Measurements from ENCODE around the gene ZNF283. TPM values are rescaled to one million over a fixed set of nuclear protein-coding genes. Genes with fewer than 3 reads are reported as not detected.

The ZNF283 gene
- polyA plus RNA-seq (2013, experiment 1 of 2): 4.4 TPM
- polyA plus RNA-seq (2013, experiment 2 of 2): 5.6 TPM

- H3K4me3 ChIP-seq (ENCODE audit: extremely low read depth, insufficient read depth, low read length, poor library complexity, severe bottlenecking): peak within 1 kb of the TSS; percentile 74
- WGBS, 2 experiments (ENCODE audit: insufficient coverage in 2 of 2): 28 to 30% methylated on average over 37 to 44 of the region's 46 CpGs
- peaks cover 36% of the 10 kb centered on the region for H3K36me3 ChIP-seq (ENCODE audit: control insufficient read depth, insufficient read depth, low read length)
- H3K4me1 ChIP-seq (ENCODE audit: control insufficient read depth, insufficient read depth, low read length, poor library complexity, severe bottlenecking): no peaks in the 10 kb centered on the region
- no peaks in the 10 kb centered on the region for H3K9me3 ChIP-seq (ENCODE audit: control insufficient read depth, low read length)
- H3K27ac ChIP-seq (ENCODE audit: low read depth, low read length, severe bottlenecking): no peak within 1 kb of the TSS
These were observed at the start of gene ZNF283 for GRCh38 chr19:43826787-43827754. TSS of gene ZNF283 (plus strand) at chr19:43827321. CDS start at chr19:43833505, 6,184 bp downstream.

DNA sequence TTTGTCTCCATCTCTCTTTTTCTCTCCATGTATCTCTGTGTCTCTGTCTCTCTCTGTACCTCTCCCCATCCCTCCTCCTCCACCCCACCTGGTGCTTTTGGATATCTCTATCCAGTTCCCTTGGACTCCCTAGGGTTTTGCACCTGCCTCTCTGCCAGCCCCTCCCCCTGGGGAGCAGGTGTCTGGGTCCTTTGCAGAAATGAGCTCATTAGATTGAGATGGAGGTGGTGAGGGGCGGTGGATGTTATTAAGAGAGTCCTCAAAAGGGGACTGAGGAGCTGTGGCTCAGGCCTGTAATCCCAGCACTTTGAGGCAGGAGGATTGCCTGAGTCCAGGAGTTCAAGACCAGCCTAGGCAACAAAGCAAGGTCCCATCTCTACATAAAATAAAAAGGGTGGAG, 48.5 kb upstream of the ZNF283 start:
- no peaks in the 10 kb centered on the region for H3K9me3 ChIP-seq (ENCODE audit: control insufficient read depth, low read length)
- WGBS, 2 experiments (ENCODE audit: insufficient coverage in 2 of 2): 83 to 100% methylated on average over 1 of the region's 1 CpG

GRCh38 chr19:43779147-43779819, 47.8 kb upstream of the ZNF283 start:
- Histone ChIP-seq H3K9me3 (ENCODE audit: control insufficient read depth, low read length) (no peaks in the 10 kb centered on the region), H3K4me1 (ENCODE audit: control insufficient read depth, insufficient read depth, low read length, poor library complexity, severe bottlenecking) (peaks cover 49% of the 10 kb centered on the region), H3K4me3 (ENCODE audit: extremely low read depth, insufficient read depth, low read length, poor library complexity, severe bottlenecking) (no peak overlapping the region), H3K27ac (ENCODE audit: low read depth, low read length, severe bottlenecking) (no peak overlapping the region), H3K36me3 (ENCODE audit: control insufficient read depth, insufficient read depth, low read length) (no peaks in the 10 kb centered on the region)
- 79 to 89% methylated on average over 12 to 13 of the region's 16 CpGs for WGBS, 2 experiments (ENCODE audit: insufficient coverage in 2 of 2)

More for the DNA sequence above, 48.5 kb upstream of the ZNF283 start:
- Histone ChIP-seq H3K4me3 (ENCODE audit: extremely low read depth, insufficient read depth, low read length, poor library complexity, severe bottlenecking) (no peak overlapping the region), H3K4me1 (ENCODE audit: control insufficient read depth, insufficient read depth, low read length, poor library complexity, severe bottlenecking) (peaks cover 49% of the 10 kb centered on the region), H3K36me3 (ENCODE audit: control insufficient read depth, insufficient read depth, low read length) (no peaks in the 10 kb centered on the region), H3K27ac (ENCODE audit: low read depth, low read length, severe bottlenecking) (no peak overlapping the region)

- Histone ChIP-seq H3K9me3 (ENCODE audit: control insufficient read depth, low read length) (no peaks in the 10 kb centered on the region), H3K36me3 (ENCODE audit: control insufficient read depth, insufficient read depth, low read length) (no peaks in the 10 kb centered on the region), H3K4me3 (ENCODE audit: extremely low read depth, insufficient read depth, low read length, poor library complexity, severe bottlenecking) (no peak overlapping the region), H3K4me1 (ENCODE audit: control insufficient read depth, insufficient read depth, low read length, poor library complexity, severe bottlenecking) (peaks cover 50% of the 10 kb centered on the region), H3K27ac (ENCODE audit: low read depth, low read length, severe bottlenecking) (no peak overlapping the region)
- 56 to 82% methylated on average over 1 to 2 of the region's 3 CpGs for WGBS, 2 experiments (ENCODE audit: insufficient coverage in 2 of 2)
These were observed 47.3 kb upstream of the ZNF283 start for GRCh38 chr19:43779820-43780219.

DNA sequence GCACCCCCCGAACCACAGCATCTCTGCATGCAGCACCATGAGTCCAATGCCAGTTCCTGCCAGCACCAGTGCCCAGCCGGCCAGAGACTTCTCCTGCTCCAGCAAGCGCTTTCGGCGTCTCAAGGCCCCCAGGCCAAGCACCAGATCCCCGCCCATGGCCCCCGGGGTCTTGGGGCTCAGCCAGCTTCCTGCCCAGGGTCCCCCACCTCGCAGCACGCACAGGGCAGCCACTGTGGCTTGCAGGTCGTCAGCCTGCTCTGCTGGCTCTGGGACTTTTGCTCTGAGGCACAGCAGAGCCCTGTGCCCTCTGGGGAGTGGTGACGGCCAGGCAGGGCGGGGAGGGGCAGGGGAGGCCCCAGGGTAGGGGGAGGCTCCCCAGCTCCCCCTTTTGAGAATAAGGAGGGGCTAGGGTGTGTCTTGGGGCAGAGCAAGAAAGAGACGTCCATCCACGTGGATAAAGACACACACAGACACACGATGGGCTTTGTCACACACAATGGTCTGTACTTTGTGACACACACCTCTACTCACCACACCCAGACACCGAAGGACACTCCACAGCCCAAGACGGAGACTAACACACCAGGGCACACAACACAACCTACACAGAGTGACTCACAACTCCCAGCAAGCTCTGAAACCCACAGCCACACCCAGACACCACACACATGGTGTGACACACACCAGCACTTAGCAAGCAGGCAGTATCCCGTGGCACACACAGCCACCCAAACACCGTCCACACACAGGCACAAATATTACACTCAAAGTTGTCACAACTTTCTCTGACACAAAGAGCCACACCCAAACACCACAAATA, 46.2 kb upstream of the ZNF283 start, which contains the start of gene KCNN4:
Gene KCNN4 (minus strand): TSS at position 268 of the 820 bp plus-strand sequence. CDS start 112 bp downstream, at position 156.
- no peaks in the 10 kb centered on the region for H3K36me3 ChIP-seq (ENCODE audit: control insufficient read depth, insufficient read depth, low read length)
- no peaks in the 10 kb centered on the region for H3K9me3 ChIP-seq (ENCODE audit: control insufficient read depth, low read length)
- 63 to 73% methylated on average over 17 of the region's 19 CpGs for WGBS, 2 experiments (ENCODE audit: insufficient coverage in 2 of 2)
- no peak within 1 kb of the TSS for H3K27ac ChIP-seq (ENCODE audit: low read depth, low read length, severe bottlenecking)
- H3K4me1 ChIP-seq (ENCODE audit: control insufficient read depth, insufficient read depth, low read length, poor library complexity, severe bottlenecking): peaks cover 51% of the 10 kb centered on the region
- no peak within 1 kb of the TSS for H3K4me3 ChIP-seq (ENCODE audit: extremely low read depth, insufficient read depth, low read length, poor library complexity, severe bottlenecking)

DNA sequence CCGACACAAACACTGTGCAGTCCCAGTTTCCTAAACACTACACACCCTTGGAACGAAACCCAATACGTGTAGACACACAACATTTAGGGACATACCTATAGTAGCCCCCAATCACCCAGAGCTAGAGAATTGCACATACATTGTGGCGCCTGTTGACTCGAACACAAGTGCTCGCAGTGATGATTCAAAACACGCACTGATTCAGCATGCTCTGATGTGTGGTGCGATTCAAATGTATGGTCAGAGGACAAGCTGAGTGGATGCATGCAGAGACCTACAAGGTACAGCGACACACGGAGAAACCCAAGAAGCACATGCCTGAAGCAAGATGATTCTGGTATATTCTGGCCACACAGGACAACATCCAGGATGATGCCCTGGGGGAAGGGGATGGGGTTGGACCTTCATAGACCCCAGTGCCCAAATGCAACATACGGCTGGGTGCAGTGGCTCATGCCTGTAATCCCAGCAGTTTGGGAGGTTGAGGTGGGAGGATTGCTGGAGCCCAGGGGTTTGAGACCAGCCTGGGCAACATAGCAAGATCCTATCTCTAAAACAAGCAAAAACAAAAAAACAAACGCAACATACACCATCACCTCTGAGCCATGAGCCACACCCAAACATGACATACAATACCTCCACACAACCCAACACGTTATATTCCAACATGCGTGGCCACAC, 45.4 kb upstream of the ZNF283 start:
- H3K4me1 ChIP-seq (ENCODE audit: control insufficient read depth, insufficient read depth, low read length, poor library complexity, severe bottlenecking): peaks cover 49% of the 10 kb centered on the region
- H3K9me3 ChIP-seq (ENCODE audit: control insufficient read depth, low read length): no peaks in the 10 kb centered on the region
- no peak overlapping the region for H3K4me3 ChIP-seq (ENCODE audit: extremely low read depth, insufficient read depth, low read length, poor library complexity, severe bottlenecking)
- no peak overlapping the region for H3K27ac ChIP-seq (ENCODE audit: low read depth, low read length, severe bottlenecking)
- WGBS, 2 experiments (ENCODE audit: insufficient coverage in 2 of 2): 91 to 93% methylated on average over 11 to 14 of the region's 14 CpGs
- H3K36me3 ChIP-seq (ENCODE audit: control insufficient read depth, insufficient read depth, low read length): no peaks in the 10 kb centered on the region

- Histone ChIP-seq H3K27ac (ENCODE audit: low read depth, low read length, severe bottlenecking) (no peak overlapping the region), H3K4me3 (ENCODE audit: extremely low read depth, insufficient read depth, low read length, poor library complexity, severe bottlenecking) (no peak overlapping the region), H3K36me3 (ENCODE audit: control insufficient read depth, insufficient read depth, low read length) (no peaks in the 10 kb centered on the region), H3K9me3 (ENCODE audit: control insufficient read depth, low read length) (no peaks in the 10 kb centered on the region), H3K4me1 (ENCODE audit: control insufficient read depth, insufficient read depth, low read length, poor library complexity, severe bottlenecking) (peaks cover 45% of the 10 kb centered on the region)
- 73 to 76% methylated on average over 4 to 5 of the region's 8 CpGs for WGBS, 2 experiments (ENCODE audit: insufficient coverage in 2 of 2)
These were observed 44.8 kb upstream of the ZNF283 start for GRCh38 chr19:43782311-43782660.

DNA sequence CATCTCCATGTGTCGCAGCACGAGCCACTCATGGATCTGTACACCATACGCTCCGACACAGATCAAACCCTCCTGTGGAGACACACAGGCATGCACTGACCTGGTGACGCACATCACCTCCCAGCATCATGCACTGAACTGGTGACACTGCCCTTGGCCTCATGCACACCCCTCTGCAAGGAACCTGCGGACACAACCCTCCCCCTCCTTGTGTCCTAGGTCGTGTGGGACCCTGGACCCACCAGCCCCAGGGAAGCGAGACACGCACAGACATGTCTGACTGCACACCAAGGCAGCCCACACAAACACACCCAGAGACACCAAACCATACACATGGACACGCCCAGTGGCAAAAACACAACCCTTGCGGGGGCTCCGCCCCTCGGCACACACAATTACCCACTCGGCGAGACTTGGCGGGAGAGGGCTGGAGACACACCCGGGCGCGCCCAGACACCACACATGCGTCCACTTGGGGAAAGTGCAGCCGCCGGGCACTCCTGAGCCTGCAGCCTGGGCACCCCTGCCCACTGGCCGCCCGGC, 44.4 kb upstream of the ZNF283 start:
- Histone ChIP-seq H3K4me1 (ENCODE audit: control insufficient read depth, insufficient read depth, low read length, poor library complexity, severe bottlenecking) (peaks cover 41% of the 10 kb centered on the region), H3K9me3 (ENCODE audit: control insufficient read depth, low read length) (no peaks in the 10 kb centered on the region), H3K27ac (ENCODE audit: low read depth, low read length, severe bottlenecking) (no peak overlapping the region), H3K36me3 (ENCODE audit: control insufficient read depth, insufficient read depth, low read length) (no peaks in the 10 kb centered on the region), H3K4me3 (ENCODE audit: extremely low read depth, insufficient read depth, low read length, poor library complexity, severe bottlenecking) (no peak overlapping the region)
- WGBS, 2 experiments (ENCODE audit: insufficient coverage in 2 of 2): 89 to 91% methylated on average over 17 to 20 of the region's 24 CpGs

DNA sequence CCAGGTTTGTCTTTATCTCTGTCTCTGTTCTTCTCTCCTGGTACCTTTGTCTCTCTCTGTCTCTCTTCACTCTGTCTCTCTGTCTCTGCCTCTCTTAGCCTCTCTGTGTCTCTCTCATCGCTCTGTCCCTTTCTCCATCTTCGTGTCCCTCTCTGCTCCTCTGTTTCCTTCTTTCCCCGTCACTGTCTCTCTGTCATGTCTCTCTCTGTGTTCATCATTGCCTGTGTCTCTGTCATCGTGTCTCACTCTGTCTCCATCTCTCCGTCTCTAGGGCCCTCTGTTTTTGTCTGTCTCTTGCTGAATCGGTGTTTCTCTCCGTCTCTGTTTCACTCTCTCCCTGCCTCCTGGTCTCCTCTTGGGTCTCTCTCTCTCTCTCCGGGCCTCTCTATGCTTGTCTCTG, 43.5 kb upstream of the ZNF283 start:
- WGBS, 2 experiments (ENCODE audit: insufficient coverage in 2 of 2): 91 to 92% methylated on average over 8 of the region's 8 CpGs
- Histone ChIP-seq H3K4me3 (ENCODE audit: extremely low read depth, insufficient read depth, low read length, poor library complexity, severe bottlenecking) (no peak overlapping the region), H3K27ac (ENCODE audit: low read depth, low read length, severe bottlenecking) (no peak overlapping the region), H3K36me3 (ENCODE audit: control insufficient read depth, insufficient read depth, low read length) (no peaks in the 10 kb centered on the region), H3K4me1 (ENCODE audit: control insufficient read depth, insufficient read depth, low read length, poor library complexity, severe bottlenecking) (peaks cover 35% of the 10 kb centered on the region), H3K9me3 (ENCODE audit: control insufficient read depth, low read length) (no peaks in the 10 kb centered on the region)
